Measurements from ENCODE around the gene HIGD2A. TPM values are rescaled to one million over a fixed set of nuclear protein-coding genes. Genes with fewer than 3 reads are reported as not detected.

Gene HIGD2A
- total and polyA plus RNA-seq, 9 of the 15 experiments (the other 6 are each of a cell fraction or from before 2014, with no cell fraction given): 94.7 to 264 (median 163) TPM

- TF ChIP-seq, protein P1, sequence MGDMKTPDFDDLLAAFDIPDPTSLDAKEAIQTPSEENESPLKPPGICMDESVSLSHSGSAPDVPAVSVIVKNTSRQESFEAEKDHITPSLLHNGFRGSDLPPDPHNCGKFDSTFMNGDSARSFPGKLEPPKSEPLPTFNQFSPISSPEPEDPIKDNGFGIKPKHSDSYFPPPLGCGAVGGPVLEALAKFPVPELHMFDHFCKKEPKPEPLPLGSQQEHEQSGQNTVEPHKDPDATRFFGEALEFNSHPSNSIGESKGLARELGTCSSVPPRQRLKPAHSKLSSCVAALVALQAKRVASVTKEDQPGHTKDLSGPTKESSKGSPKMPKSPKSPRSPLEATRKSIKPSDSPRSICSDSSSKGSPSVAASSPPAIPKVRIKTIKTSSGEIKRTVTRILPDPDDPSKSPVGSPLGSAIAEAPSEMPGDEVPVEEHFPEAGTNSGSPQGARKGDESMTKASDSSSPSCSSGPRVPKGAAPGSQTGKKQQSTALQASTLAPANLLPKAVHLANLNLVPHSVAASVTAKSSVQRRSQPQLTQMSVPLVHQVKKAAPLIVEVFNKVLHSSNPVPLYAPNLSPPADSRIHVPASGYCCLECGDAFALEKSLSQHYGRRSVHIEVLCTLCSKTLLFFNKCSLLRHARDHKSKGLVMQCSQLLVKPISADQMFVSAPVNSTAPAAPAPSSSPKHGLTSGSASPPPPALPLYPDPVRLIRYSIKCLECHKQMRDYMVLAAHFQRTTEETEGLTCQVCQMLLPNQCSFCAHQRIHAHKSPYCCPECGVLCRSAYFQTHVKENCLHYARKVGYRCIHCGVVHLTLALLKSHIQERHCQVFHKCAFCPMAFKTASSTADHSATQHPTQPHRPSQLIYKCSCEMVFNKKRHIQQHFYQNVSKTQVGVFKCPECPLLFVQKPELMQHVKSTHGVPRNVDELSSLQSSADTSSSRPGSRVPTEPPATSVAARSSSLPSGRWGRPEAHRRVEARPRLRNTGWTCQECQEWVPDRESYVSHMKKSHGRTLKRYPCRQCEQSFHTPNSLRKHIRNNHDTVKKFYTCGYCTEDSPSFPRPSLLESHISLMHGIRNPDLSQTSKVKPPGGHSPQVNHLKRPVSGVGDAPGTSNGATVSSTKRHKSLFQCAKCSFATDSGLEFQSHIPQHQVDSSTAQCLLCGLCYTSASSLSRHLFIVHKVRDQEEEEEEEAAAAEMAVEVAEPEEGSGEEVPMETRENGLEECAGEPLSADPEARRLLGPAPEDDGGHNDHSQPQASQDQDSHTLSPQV (IDR thresholded peaks at IDR 0.05): no peak
- TF ChIP-seq TCFL5 (CRISPR knock-in tag; conservative IDR thresholded peaks at IDR 0.05): no peak
Measured at GRCh38 chr5:176339304-176339703, 49.2 kb upstream of the HIGD2A start (continued).

GRCh38 chr5:176341325-176342157 lies 47.0 kb upstream of the HIGD2A start:
- H4K20me1 ChIP-seq (replicated peaks; ENCODE audit: control insufficient read depth, insufficient read depth, low read length): no peaks in the 10 kb centered on the region
- FAIRE-seq (no peak), ATAC-seq (peak; percentile 89), DNase-seq (ENCODE audit: extremely low read depth in 1 of 4, low spot score in 3 of 4) (peak; percentile 33 to 78 (median 58))
- no peaks in the 10 kb centered on the region for H3K27me3 ChIP-seq (ENCODE audit: control insufficient read depth in 2 of 2, insufficient read depth in 2 of 2, low read length in 2 of 2)
- in situ Hi-C loops (cut with MboI): no loop called here
- H2AFZ ChIP-seq (ENCODE audit: low read depth, low read length): no peak overlapping the region
- POLR2A ChIA-PET: interaction anchor here (0.9 to 1.9 kb wide), 5 partner anchors 9 to 19 kb away, joined by 3 to 6 read pairs (median 4); partner anchors contain the start of gene KIAA1191
- WGBS (ENCODE audit: insufficient coverage, low coverage, missing lambda C conversion rate): 0% methylated on average over 2 of the region's 2 CpGs
- H3K4me3 ChIP-seq: no peak overlapping the region
- H3K79me2 ChIP-seq (ENCODE audit: control insufficient read depth, insufficient read depth, low read length): no peaks in the 10 kb centered on the region
- H3K27ac ChIP-seq (ENCODE audit: extremely low read depth, low read depth, low read length): no peak overlapping the region
- peaks cover 4 to 9% of the 10 kb centered on the region in 2 experiments; a peak in 4 of 5 replicates for H3K4me1 ChIP-seq (replicated peaks in 1 of 2; ENCODE audit: control insufficient read depth in 2 of 2, insufficient read depth in 2 of 2, low read length in 2 of 2)
- intact Hi-C loops (cut with micrococcal nuclease): no loop called here
- CTCF ChIA-PET (ENCODE audit: low intra/inter-chr PET ratio): no interaction called here
- no peak overlapping the region for H3K9ac ChIP-seq (ENCODE audit: insufficient read depth in 1 of 2, low read depth in 2 of 2, low read length in 2 of 2)
- peaks cover 65% of the 10 kb centered on the region for H3K36me3 ChIP-seq (ENCODE audit: control insufficient read depth, insufficient read depth, low read length)
- peaks cover 4% of the 10 kb centered on the region for H3K9me1 ChIP-seq (ENCODE audit: control insufficient read depth, insufficient read depth, low read length)
- H3K9me3 ChIP-seq (replicated peaks; ENCODE audit: control insufficient read depth, insufficient read depth, low read depth, low read length): no peaks in the 10 kb centered on the region
- BruUV-seq (replicated peaks): no TSS peak
- no peak overlapping the region for H3K4me2 ChIP-seq (ENCODE audit: insufficient read depth, low read length)
- TF ChIP-seq MEIS2 (IDR thresholded peaks at IDR 0.05; ENCODE audit: partially characterized antibody) (peak; percentile 28), CBFA2T2 (conservative IDR thresholded peaks at IDR 0.05) (peak; percentile 46), NCOR1 (IDR thresholded peaks at IDR 0.05) (peak; percentile 30; the same call in 1 of the 2 replicates), ZNF785 (CRISPR knock-in tag; IDR thresholded peaks at IDR 0.05) (no peak), MYNN (IDR thresholded peaks at IDR 0.05) (peak; percentile 74; the same call in 1 of the 2 replicates), MYNN (CRISPR knock-in tag; IDR thresholded peaks at IDR 0.05) (no peak), ARID1B (IDR thresholded peaks at IDR 0.05) (peak; percentile 63), MEF2D (tag; conservative IDR thresholded peaks at IDR 0.05; ENCODE audit: low read depth) (no peak), SMARCE1 (IDR thresholded peaks at IDR 0.05) (no peak), CCAR2 (IDR thresholded peaks at IDR 0.05; ENCODE audit: low read depth, low read length) (no peak), ZNF695 (CRISPR knock-in tag; IDR thresholded peaks at IDR 0.05) (no peak), HES1 (IDR thresholded peaks at IDR 0.05; ENCODE audit: low read depth) (no peak), ELK1 (CRISPR knock-in tag; IDR thresholded peaks at IDR 0.05) (no peak)
